A673 (cell line): Measurements from ENCODE around the gene IQSEC2.

Source experiments
- EZH2 ChIP-seq: fragments of 200-600 bp; sonication (generic); IDR thresholded peaks from 2 replicates; pipeline ENCODE4 v1.6.1; 2017; ENCODE audit warnings: borderline replicate concordance, low read depth, mild to moderate bottlenecking, mixed read lengths, antibody characterized with exemption, low read length; ENCODE audit not compliant: poor library complexity, severe bottlenecking
- TF ChIP-seq, protein P1 (sequence below): fragments of 300-800, 200-600 bp; sonication (generic); conservative IDR thresholded peaks from 2 replicates; pipeline ENCODE4 v1.5.1; 2017; ENCODE audit warnings: low read depth, mild to moderate bottlenecking, antibody characterized with exemption, low read length, moderate library complexity, mixed read lengths

DNA sequence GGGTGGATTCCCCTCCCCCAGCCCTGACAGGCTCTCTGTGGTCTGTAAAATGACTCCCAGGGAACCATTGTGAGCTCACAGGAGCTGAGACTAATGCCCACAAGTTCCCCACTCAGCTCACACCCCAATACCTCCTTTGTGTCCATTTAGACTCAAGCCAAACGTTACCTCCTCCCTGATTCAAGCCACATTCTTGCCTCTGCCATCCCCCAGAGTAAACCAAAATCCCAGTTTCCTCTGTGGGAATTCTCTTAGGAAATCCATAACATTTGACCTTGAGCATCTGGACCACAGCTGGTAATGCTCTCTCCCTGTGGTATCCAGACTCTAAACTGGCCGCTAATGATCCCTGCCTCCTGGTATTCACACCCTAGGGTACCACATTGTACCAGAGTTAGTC is 30.1 kb downstream of the IQSEC2 start:
- TF ChIP-seq, protein P1, sequence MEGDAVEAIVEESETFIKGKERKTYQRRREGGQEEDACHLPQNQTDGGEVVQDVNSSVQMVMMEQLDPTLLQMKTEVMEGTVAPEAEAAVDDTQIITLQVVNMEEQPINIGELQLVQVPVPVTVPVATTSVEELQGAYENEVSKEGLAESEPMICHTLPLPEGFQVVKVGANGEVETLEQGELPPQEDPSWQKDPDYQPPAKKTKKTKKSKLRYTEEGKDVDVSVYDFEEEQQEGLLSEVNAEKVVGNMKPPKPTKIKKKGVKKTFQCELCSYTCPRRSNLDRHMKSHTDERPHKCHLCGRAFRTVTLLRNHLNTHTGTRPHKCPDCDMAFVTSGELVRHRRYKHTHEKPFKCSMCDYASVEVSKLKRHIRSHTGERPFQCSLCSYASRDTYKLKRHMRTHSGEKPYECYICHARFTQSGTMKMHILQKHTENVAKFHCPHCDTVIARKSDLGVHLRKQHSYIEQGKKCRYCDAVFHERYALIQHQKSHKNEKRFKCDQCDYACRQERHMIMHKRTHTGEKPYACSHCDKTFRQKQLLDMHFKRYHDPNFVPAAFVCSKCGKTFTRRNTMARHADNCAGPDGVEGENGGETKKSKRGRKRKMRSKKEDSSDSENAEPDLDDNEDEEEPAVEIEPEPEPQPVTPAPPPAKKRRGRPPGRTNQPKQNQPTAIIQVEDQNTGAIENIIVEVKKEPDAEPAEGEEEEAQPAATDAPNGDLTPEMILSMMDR: no peak
- TF ChIP-seq EZH2: no peak
